ENCODE measurements around the gene ATPAF2.
A peak's percentile ranks its signal among the peaks of the same experiment; 100 is the strongest.

Gene ATPAF2

GRCh38 chr17:18038861-18039534, at the start of gene ATPAF2, which contains the start of gene GID4:
Gene ATPAF2, minus strand, starts transcription at chr17:18039168. Its CDS starts 155 bp downstream, at chr17:18039013.
Gene GID4, plus strand, starts transcription at chr17:18039408. Its CDS starts 57 bp downstream, at chr17:18039465.
- DNase-seq (ENCODE audit: low read depth in 3 of 3), result peak; percentile 99 to 100 (median 99)

- DNase-seq (ENCODE audit: low read depth in 3 of 3), result peak; percentile 79 to 89 (median 86)
Measured at GRCh38 chr17:18087610-18088491, 48.9 kb upstream of the ATPAF2 start, which contains the start of gene DRG2. Gene DRG2, plus strand, starts transcription at chr17:18087948. Its CDS starts 76 bp downstream, at chr17:18088024.

- DNase-seq (ENCODE audit: low read depth in 3 of 3), result no peak
Measured at GRCh38 chr17:18084256-18084655, 45.3 kb upstream of the ATPAF2 start.

GRCh38 chr17:18079543-18079942, 40.6 kb upstream of the ATPAF2 start:
- no peak for DNase-seq (ENCODE audit: low read depth in 3 of 3)

- no peak for DNase-seq (ENCODE audit: low read depth in 3 of 3)
Measured at GRCh38 chr17:18076936-18077335, 38.0 kb upstream of the ATPAF2 start.

GRCh38 chr17:18074566-18075272, 35.8 kb upstream of the ATPAF2 start:
- no peak for DNase-seq (ENCODE audit: low read depth in 3 of 3)

- no peak for DNase-seq (ENCODE audit: low read depth in 3 of 3)
Measured at GRCh38 chr17:18071751-18072150, 32.8 kb upstream of the ATPAF2 start.

GRCh38 chr17:18070861-18071340, 31.9 kb upstream of the ATPAF2 start:
- no peak for DNase-seq (ENCODE audit: low read depth in 3 of 3)

GRCh38 chr17:18069101-18069500, 30.1 kb upstream of the ATPAF2 start:
- DNase-seq (ENCODE audit: low read depth in 3 of 3), result no peak

- no peak for DNase-seq (ENCODE audit: low read depth in 3 of 3)
Measured at GRCh38 chr17:18066866-18067265, 27.9 kb upstream of the ATPAF2 start.

- no peak for DNase-seq (ENCODE audit: low read depth in 3 of 3)
Measured at GRCh38 chr17:18065546-18065945, 26.6 kb upstream of the ATPAF2 start.

GRCh38 chr17:18064053-18064452, 25.1 kb upstream of the ATPAF2 start:
- no peak for DNase-seq (ENCODE audit: low read depth in 3 of 3)

- no peak for DNase-seq (ENCODE audit: low read depth in 3 of 3)
Measured at GRCh38 chr17:18059283-18059682, 20.3 kb upstream of the ATPAF2 start.

GRCh38 chr17:18056214-18056613, 17.2 kb upstream of the ATPAF2 start:
- no peak for DNase-seq (ENCODE audit: low read depth in 3 of 3)

- DNase-seq (ENCODE audit: low read depth in 3 of 3), result no peak
Measured at GRCh38 chr17:18055597-18055996, 16.6 kb upstream of the ATPAF2 start.

- DNase-seq (ENCODE audit: low read depth in 3 of 3), result no peak
Measured at GRCh38 chr17:18045691-18046350, 6.9 kb upstream of the ATPAF2 start.

- no peak for DNase-seq (ENCODE audit: low read depth in 3 of 3)
Measured at GRCh38 chr17:18044609-18045008, 5.6 kb upstream of the ATPAF2 start.

- DNase-seq (ENCODE audit: low read depth in 3 of 3), result no peak
Measured at GRCh38 chr17:18043491-18043890, 4.5 kb upstream of the ATPAF2 start.

- DNase-seq (ENCODE audit: low read depth in 3 of 3), result no peak
Measured at GRCh38 chr17:18042983-18043382, 4.0 kb upstream of the ATPAF2 start.

GRCh38 chr17:18041776-18042175, 2.8 kb upstream of the ATPAF2 start:
- no peak for DNase-seq (ENCODE audit: low read depth in 3 of 3)

- DNase-seq (ENCODE audit: low read depth in 3 of 3), result no peak
Measured at GRCh38 chr17:18040261-18040858, 1.4 kb upstream of the ATPAF2 start.
